Ovary (tissue), 9 donors: ENCODE measurements around the gene RERE. TPM values are rescaled to one million over a fixed set of nuclear protein-coding genes. Genes with fewer than 3 reads are reported as not detected.

Experiments used
- DNase-seq, 5 donors: peaks; one replicate each; pipeline ENCODE4 v3.0.0-alpha.2; 2019 to 2020
- H3K27ac ChIP-seq, 2 donors: fragments of 200-600 bp; one replicate each; pipeline versions ENCODE4 v1.5.1 to v1.8.0; 2019 to 2022
- H3K27me3 ChIP-seq: fragments of 200-600 bp; one replicate; pipeline ENCODE4 v1.8.0; 2022
- H3K36me3 ChIP-seq: fragments of 200-600 bp; sonication (generic); one replicate; pipeline ENCODE4 v1.5.1; 2019
- H3K4me1 ChIP-seq: one replicate; pipeline ENCODE4 v1.8.1; 2013; ENCODE audit warnings: mild to moderate bottlenecking, moderate library complexity; ENCODE audit not compliant: insufficient read depth
- H3K4me3 ChIP-seq: fragments of 200-600 bp; sonication (generic); one replicate; pipeline ENCODE4 v1.5.1; 2017
- H3K9me3 ChIP-seq, 2 donors: fragments of 200-600 bp in 1 of 2; sonication (generic) in 1 of 2; one replicate each; pipeline versions ENCODE4 v1.5.1 to v1.8.1; 2013 to 2019; ENCODE audit warnings: mild to moderate bottlenecking in 1 of 2, moderate library complexity in 1 of 2
- EP300 ChIP-seq: sonication (generic); formaldehyde crosslinking; IDR thresholded peaks from one replicate; pipeline ENCODE4 v1.6.1; 2017; ENCODE audit warnings: antibody characterized with exemption
- POLR2A ChIP-seq: fragments of 450-650 bp; IDR thresholded peaks from one replicate; pipeline ENCODE4 v1.6.1; 2017; ENCODE audit warnings: antibody characterized with exemption, mild to moderate bottlenecking, moderate library complexity
- WGBS, 3 donors: extraction: QIAGEN DNeasy Blood & Tissue Kit in 1 of 3; methylation state at CpG; one replicate each; pipeline versions ENCODE4 v1.1.5 to v1.1.7; 2013 to 2017; 5-methylcytosine and 5-hydroxymethylcytosine counted together
- intact Hi-C, 4 donors: fragments of 100-400 bp; cut with DNase I; formaldehyde crosslinking; loops; one replicate each; pipeline versions ENCODE4 v1.11.0 to v1.15.1; 2022 to 2023
- polyA plus RNA-seq, 2 donors: library from polyadenylated mRNA; stranded (reverse); fragments of 200-250 nt in 1 of 2; fragments of 350-450 nt in 1 of 2; fragmentation: Illumina TruSeq in 1 of 2; extraction: RNeasy Lipid Tissue Mini Kit (QIAGEN cat#74804) in 1 of 2; gene quantifications; one replicate each; pipeline ENCODE4 v1.2.3, GENCODE V29; 2013 to 2014
- total RNA-seq, 7 donors: library from RNA; depleted of rRNA in 2 of 7; stranded (reverse); fragments of >200 nt in 2 of 7; fragmentation: NEBNext Ultra II Directional in 3 of 7; extraction: Animal tissue kit (Norgen Biotek cat#: 25700) in 3 of 7; gene quantifications; one replicate each; pipeline versions ENCODE4 v1.1.0 to v1.2.4, GENCODE V29; 2016 to 2023
- TF ChIP-seq, protein P1 (sequence below), 3 donors: fragments of 450-650 bp in 2 of 3; fragments of 200-600 bp in 1 of 3; IDR thresholded peaks; one replicate each; pipeline versions ENCODE4 v1.5.1 to v1.8.0; 2016 to 2022; ENCODE audit warnings: antibody characterized with exemption in 3 of 3, mild to moderate bottlenecking in 1 of 3
- donor health status: DM: no; HTN: no; CAD: no; lungs with moderate emphysema.
- donor health status: DM: no; HTN: no; CAD: no.
- donor health status: Bipolar disorder and iron deficiency.
- donor health status: DM: yes; HTN: yes; CAD: no.
- donor health status: DM: no; HTN: no; CAD: no.
- donor health status: DM: yes; HTN: yes; CAD: no.

RERE gene
- total and polyA plus RNA-seq, 9 donors, result 36.7 to 119 (median 114) TPM

- H3K9me3 ChIP-seq, result no peaks in the 10 kb centered on the region
- intact Hi-C loops, result no loop called here
- no peak overlapping the region for H3K4me3 ChIP-seq
- TF ChIP-seq, protein P1, sequence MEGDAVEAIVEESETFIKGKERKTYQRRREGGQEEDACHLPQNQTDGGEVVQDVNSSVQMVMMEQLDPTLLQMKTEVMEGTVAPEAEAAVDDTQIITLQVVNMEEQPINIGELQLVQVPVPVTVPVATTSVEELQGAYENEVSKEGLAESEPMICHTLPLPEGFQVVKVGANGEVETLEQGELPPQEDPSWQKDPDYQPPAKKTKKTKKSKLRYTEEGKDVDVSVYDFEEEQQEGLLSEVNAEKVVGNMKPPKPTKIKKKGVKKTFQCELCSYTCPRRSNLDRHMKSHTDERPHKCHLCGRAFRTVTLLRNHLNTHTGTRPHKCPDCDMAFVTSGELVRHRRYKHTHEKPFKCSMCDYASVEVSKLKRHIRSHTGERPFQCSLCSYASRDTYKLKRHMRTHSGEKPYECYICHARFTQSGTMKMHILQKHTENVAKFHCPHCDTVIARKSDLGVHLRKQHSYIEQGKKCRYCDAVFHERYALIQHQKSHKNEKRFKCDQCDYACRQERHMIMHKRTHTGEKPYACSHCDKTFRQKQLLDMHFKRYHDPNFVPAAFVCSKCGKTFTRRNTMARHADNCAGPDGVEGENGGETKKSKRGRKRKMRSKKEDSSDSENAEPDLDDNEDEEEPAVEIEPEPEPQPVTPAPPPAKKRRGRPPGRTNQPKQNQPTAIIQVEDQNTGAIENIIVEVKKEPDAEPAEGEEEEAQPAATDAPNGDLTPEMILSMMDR (IDR thresholded peaks at IDR 0.05), result no peak
- TF ChIP-seq POLR2A (no peak), EP300 (no peak)
- H3K4me1 ChIP-seq, result peaks cover 10% of the 10 kb centered on the region
- H3K27ac ChIP-seq, result no peak overlapping the region
- H3K27me3 ChIP-seq, result no peaks in the 10 kb centered on the region
- no peaks in the 10 kb centered on the region for H3K36me3 ChIP-seq
- no peak for DNase-seq
- WGBS, 3 donors, result 94 to 97% (median 96%) methylated on average over 4 of the region's 4 CpGs
Observed at GRCh38 chr1:8426996-8427395, 390.4 kb downstream of the RERE start.

DNA sequence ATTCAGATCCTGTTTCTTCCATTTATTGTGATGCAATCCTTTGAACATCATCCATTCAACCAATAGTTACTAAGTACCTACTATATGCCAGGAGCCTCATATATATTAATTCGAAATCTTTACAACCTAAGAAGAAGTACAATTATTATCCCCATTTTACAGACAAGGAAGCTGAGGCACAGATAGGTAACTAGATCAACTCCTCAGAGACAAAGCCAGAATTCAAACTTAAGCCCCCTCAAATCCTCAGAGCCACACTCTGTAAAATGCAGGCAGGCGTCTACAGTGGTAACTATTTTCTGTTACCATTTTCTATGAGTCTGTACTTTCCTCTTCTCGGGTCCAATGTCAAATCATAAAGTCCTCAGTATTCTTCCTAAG is 391.7 kb downstream of the RERE start:
- 95 to 99% (median 96%) methylated on average over 3 of the region's 3 CpGs for WGBS, 3 donors
- peaks cover 13% of the 10 kb centered on the region for H3K4me1 ChIP-seq
- intact Hi-C loops, result no loop called here

GRCh38 chr1:8425150-8425780 is 392.2 kb downstream of the RERE start:
- TF ChIP-seq EP300, result no peak
- no peak for TF ChIP-seq POLR2A
- TF ChIP-seq, protein P1 (IDR thresholded peaks at IDR 0.05), result no peak
- peaks cover 14% of the 10 kb centered on the region for H3K4me1 ChIP-seq
- H3K9me3 ChIP-seq, result no peaks in the 10 kb centered on the region
- intact Hi-C loops, result no loop called here
- no peak for DNase-seq
- H3K27ac ChIP-seq, result peak overlapping the region in 1 of 2 donors; percentile 92
- no peaks in the 10 kb centered on the region for H3K27me3 ChIP-seq
- no peak overlapping the region for H3K4me3 ChIP-seq
- no peaks in the 10 kb centered on the region for H3K36me3 ChIP-seq
- WGBS, 3 donors, result 90 to 94% (median 92%) methylated on average over 10 of the region's 10 CpGs

More for the DNA sequence above, 391.7 kb downstream of the RERE start:
- H3K36me3 ChIP-seq, result no peaks in the 10 kb centered on the region
- no peak for DNase-seq
- no peaks in the 10 kb centered on the region for H3K9me3 ChIP-seq
- no peak overlapping the region for H3K4me3 ChIP-seq
- no peaks in the 10 kb centered on the region for H3K27me3 ChIP-seq
- TF ChIP-seq EP300 (no peak), POLR2A (no peak)
- TF ChIP-seq, protein P1 (IDR thresholded peaks at IDR 0.05), result no peak
- H3K27ac ChIP-seq, result no peak overlapping the region

GRCh38 chr1:8424539-8425116 is 392.8 kb downstream of the RERE start:
- Histone ChIP-seq H3K36me3 (no peaks in the 10 kb centered on the region), H3K4me3 (peak overlapping the region; percentile 77), H3K27me3 (no peaks in the 10 kb centered on the region), H3K9me3 (no peaks in the 10 kb centered on the region), H3K4me1 (peaks cover 20% of the 10 kb centered on the region), H3K27ac (peak overlapping the region; percentile 92 to 96)
- TF ChIP-seq EP300 (no peak), POLR2A (no peak)
- TF ChIP-seq, protein P1 (IDR thresholded peaks at IDR 0.05), result no peak
- peak in 4 of 5 donors; percentile 45 to 68 (median 49) for DNase-seq
- intact Hi-C loops, result no loop called here
- whole genome bisulfite sequencing, 3 donors, result 21 to 26% (median 24%) methylated on average over 9 of the region's 9 CpGs
